DOHH2 (cell line): ENCODE results near the gene KISS1R.

Experiments
- CTCF ChIP-seq: fragments of 200-600 bp; sonication (generic); IDR thresholded peaks from one replicate; pipeline ENCODE4 v1.5.1; 2014; ENCODE audit warnings: antibody characterized with exemption, mild to moderate bottlenecking, low read depth, low read length; ENCODE audit not compliant: poor library complexity, severe bottlenecking
- EZH2phosphoT487 ChIP-seq: fragments of 200-600 bp; sonication (generic); IDR thresholded peaks from 2 replicates; pipeline ENCODE4 v1.6.1; 2017; ENCODE audit warnings: borderline replicate concordance, mild to moderate bottlenecking, antibody characterized with exemption, low read length, moderate library complexity, mixed read lengths

GRCh38 chr19:875265-875879 is 41.8 kb upstream of the KISS1R start:
- no peak for TF ChIP-seq CTCF
- no peak for TF ChIP-seq EZH2phosphoT487
